Measurements from ENCODE around the gene CBL.

CBL gene

DNA sequence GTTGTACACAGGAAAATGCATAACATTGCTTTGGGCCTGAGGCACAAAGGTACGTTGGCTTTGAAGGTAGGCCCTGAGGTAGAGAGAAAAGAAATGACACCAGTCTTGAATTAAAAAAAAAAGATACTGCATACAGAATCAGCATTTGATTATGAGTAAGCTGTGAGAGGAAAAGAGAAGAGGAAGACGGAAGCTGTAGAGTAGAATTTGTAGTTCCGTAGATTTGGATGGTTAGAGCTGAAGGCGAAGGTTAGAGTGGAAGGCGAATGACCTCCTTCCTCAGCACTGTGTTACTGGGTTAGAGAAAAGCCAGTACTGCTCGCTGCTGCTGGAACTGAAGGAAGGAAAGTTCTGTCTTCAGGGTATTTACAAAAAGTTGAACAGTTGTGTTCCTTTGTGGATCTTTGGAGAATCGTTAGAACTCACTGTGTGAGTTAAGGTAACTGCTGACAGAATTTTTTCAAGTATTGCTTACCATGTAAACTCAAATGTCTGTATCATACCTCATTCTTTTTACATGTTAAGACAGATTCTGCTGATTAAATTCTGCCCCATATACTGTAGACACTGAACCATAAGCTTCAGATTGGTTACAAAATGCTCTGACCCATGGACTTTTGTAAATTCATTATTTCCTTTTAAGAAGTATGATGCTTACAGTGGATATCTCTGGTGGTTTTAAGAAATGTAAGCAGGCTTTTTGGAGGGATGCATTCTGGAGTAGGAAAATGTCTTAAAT is 60.5 kb downstream of the CBL start:
- DNase-seq (ENCODE audit: extremely low read depth in 1 of 2, low read depth in 1 of 2): no peak

DNA sequence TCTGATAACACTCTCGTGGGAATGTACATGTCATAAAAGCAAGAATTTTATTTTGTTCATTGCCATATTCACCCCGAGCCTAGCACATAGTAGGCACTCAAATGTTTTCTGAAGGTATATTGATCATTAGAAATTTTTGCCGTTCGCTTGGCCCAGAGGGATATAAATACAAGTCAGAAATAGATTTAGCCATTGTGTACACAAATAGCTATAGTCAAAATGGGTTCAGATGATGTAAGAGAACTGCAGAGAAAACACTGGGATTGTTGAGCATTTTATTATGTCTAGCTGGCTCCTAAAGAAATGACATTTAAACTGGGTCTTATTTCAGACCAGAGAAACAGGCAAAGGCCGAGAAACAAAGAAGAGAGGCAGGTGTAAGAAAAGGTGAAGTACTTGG is 61.5 kb downstream of the CBL start:
- no peak for DNase-seq (ENCODE audit: extremely low read depth in 1 of 2, low read depth in 1 of 2)

DNA sequence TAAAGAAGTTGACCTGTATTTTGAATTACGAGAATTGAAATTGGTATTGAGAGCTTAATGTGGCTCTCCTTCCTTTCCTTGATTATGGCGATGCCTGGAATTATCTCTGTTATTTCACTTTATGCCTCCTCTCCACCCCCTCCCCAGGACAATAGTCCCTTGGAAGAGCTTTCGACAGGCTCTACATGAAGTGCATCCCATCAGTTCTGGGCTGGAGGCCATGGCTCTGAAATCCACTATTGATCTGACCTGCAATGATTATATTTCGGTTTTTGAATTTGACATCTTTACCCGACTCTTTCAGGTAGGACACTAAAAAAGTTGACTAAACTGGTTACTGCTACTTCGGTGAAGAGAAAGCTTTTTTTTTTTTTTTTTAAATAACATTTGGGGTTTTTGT is 67.6 kb downstream of the CBL start:
- no peak for DNase-seq (ENCODE audit: extremely low read depth in 1 of 2, low read depth in 1 of 2)

DNA sequence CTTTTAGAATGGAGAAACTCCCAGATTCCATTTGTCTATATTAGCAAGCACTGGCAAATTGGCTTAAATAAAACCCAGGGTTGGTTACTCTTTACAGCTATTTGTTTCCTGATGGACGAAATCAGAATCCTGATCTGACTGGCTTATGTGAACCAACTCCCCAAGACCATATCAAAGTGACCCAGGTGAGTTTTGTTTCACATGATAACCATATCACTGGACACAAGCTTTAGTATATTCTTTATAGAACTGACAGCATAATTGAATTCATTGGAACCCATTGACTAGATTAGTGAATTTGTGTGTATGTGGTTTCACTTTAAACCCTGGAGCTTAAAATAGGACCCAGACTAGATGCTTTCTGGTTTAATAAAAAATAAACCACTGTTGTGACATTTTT is 71.5 kb downstream of the CBL start:
- no peak for DNase-seq (ENCODE audit: extremely low read depth in 1 of 2, low read depth in 1 of 2)

DNA sequence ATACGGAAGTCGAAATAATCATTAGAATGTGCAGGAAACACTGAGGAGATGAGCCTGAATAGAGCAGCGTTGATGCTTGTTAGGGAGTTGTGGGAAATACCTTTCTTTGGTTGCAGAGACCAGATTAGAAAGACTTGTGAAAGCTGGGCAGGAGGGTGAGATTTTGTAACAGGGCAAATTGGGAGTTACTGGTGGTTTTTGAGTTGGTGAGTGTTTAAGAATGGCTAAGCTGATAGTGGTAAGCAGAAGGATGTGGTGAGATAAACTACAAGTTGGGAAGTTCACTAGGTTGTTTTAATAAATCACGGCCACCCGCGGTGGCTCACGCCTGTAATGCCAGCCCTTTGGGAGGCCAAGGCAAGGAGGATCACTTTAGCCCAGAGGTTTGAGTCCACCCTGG is 76.4 kb downstream of the CBL start:
- no peak for DNase-seq (ENCODE audit: extremely low read depth in 1 of 2, low read depth in 1 of 2)

DNA sequence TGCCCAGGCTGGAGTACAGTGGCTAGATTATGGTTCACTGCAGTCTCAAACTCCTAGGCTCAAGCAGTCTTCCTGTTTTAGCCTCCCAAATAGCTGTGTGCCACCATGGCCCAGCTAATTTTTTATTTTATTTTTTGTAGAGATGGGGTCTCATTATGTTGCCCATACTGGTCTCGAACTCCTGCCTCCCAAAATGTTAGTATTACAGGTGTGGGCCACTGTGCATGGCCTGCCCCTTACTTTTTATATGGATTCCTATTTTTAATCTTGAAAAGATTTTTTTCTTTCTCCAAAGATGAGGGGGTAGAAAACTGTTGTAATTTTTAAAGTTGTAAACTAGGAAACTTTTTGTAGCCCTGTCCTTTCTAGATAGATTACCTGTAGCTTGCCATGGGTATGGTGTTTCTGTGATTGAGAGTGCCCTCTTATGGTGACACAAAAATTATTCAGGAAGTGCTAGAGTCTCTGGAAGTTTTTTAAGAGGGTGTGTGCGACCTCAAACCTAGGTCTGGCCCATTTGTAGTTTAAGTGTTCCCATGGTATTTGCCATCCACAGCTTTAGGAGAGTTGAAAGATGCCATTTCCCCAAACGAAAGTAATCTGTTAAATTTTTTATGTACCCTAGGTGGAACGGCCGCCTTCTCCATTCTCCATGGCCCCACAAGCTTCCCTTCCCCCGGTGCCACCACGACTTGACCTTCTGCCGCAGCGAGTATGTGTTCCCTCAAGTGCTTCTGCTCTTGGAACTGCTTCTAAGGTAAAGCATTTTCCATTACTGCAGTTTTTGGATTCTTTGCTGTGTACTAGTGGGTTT is 78.4 kb downstream of the CBL start:
- DNase-seq (ENCODE audit: extremely low read depth in 1 of 2, low read depth in 1 of 2): no peak

DNA sequence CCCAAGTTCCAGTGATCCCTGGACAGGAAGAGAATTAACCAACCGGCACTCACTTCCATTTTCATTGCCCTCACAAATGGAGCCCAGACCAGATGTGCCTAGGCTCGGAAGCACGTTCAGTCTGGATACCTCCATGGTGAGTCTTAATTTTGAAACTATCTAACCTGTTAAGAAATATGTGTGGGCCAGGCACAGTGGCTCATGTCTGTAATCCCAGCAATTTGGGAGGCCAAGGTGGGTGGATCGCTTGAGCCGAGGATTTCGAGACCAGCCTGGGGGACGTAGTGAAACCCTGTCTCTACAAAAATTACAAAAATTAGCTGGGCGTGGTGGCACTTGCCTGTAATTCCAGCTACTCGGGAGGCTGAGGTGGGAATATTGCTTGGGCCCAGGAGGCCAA is 79.3 kb downstream of the CBL start:
- no peak for DNase-seq (ENCODE audit: extremely low read depth in 1 of 2, low read depth in 1 of 2)

DNA sequence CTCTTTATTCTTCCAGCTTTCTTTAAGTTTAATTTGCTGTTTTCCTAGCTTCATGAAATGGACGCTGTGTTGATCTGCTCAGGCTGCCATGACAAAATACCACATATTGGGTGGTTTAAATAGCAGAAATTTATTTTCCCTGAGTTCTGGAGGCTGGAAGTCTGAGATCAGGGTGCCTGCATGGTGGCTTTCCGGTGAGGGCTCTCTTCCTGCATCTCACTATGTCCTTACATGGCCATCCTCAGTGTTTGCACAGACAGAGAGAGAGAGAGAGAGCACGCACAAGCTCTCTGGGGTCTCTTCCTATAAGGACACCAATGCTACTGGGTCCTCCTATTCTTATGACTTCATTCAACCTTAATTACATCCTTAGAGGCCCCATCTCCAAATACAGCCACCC is 82.1 kb downstream of the CBL start:
- no peak for DNase-seq (ENCODE audit: extremely low read depth in 1 of 2, low read depth in 1 of 2)

DNA sequence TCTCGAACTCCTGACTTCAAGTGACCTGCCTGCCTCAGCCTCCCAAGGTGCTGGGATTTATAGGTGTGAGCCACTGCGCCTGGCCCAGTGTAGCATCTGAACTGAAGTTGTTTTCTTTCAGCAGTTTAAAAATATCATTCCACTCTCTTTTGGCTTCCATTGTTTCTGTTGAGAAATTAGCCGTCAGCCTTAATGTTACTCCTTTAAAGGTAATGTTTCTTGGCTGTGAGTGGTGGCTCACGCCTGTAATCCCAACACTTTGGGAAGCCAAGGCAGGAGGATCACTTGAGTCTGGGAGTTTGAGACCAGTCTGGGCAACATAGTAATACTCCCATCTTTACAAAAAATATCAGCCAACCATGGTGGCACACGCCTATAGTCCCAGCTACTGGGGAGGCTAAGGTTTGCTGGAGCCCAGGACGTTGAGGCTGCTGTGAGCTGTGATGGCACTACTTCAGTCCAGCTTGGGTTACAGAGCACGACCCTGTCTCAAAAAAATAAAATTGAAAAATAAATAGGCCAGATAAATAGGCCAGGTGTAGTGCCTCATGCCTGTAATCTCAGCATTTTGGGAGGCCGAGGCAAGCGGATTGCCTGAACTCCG is 84.9 kb downstream of the CBL start:
- DNase-seq (ENCODE audit: extremely low read depth in 1 of 2, low read depth in 1 of 2): no peak

DNA sequence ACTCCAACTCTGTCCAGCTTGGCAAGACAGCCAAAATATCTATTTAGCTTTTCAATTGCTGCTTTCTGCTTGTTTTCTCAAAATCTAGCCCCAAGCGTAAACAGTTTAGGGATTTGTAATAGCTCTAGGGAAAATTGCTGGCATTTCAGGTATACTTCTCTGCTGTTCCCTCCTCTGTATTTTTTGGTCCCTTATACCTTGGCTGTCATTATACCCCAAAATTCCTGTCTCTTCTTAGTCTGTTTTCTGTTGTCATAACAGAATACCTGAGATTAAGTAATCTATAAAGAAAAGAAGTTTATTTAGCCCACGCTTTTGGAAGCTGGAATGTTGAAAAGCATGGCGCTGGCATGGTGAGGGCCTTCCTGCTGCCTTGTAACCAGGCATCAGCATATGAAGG is 87.3 kb downstream of the CBL start:
- DNase-seq (ENCODE audit: extremely low read depth in 1 of 2, low read depth in 1 of 2): no peak

DNA sequence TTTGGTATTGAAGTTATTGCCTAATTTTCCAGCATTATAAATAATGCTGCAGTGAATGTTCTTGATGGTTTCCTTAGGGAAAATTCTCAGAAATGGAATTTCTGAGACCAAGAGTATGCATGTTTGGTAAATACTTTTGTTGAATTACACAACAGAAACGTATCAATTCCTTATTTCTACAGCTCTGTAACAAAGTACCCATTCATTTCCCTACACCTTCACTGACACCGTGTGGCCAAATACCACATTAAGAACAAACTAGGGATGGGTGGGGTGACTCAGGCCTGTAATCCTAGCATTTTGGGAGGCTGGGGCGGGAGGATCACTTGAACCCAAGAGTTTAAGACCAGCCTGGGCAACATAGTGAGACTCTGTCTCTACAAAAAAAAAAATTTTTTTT is 89.0 kb downstream of the CBL start:
- no peak for DNase-seq (ENCODE audit: extremely low read depth in 1 of 2, low read depth in 1 of 2)

DNA sequence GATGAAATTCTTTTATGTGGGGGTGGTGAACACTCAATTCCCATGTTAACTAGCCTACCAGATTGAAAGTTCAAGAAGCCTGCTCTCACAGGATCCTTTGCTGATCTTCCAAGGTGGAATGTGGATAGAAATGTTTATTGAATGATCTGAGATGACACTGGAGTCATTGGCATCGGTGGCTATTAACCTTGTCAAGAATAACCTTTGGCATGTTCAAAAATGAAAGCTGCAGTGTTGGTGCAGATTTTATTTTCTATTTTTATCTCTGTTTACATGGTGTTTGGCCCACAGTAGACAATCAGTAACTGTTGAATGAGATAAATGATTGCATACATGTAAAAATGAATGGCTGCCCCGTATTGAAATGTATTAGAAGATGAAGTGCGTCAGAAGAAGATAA is 91.8 kb downstream of the CBL start:
- DNase-seq (ENCODE audit: extremely low read depth in 1 of 2, low read depth in 1 of 2): no peak

DNA sequence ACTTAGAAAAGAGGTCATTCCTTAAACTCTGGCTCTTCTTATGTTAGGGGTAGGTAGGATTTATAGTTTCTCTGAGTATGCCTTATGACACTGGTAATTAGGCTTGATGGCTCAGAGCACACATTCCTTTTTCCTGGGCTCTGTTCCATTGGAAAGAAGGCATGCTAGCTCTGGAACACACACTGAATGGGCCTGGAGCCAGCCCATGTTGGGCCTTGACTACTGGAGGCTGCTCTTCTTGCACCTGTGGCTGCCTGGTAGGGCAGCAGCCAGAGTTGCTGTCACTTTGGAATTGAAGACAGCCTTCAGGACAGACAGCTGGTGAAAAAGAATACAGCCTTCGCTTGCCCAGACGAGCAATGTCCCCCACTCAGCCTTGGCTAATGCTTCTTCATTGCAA is 92.6 kb downstream of the CBL start:
- no peak for DNase-seq (ENCODE audit: extremely low read depth in 1 of 2, low read depth in 1 of 2)

DNA sequence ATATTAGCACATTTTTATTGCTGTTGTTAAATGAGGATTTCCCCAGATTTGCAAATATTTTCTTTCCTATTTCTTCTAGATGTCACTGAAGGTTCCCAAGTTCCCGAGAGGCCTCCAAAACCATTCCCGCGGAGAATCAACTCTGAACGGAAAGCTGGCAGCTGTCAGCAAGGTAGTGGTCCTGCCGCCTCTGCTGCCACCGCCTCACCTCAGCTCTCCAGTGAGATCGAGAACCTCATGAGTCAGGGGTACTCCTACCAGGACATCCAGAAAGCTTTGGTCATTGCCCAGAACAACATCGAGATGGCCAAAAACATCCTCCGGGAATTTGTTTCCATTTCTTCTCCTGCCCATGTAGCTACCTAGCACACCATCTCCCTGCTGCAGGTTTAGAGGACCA is 93.3 kb downstream of the CBL start:
- DNase-seq (ENCODE audit: extremely low read depth in 1 of 2, low read depth in 1 of 2): no peak

DNA sequence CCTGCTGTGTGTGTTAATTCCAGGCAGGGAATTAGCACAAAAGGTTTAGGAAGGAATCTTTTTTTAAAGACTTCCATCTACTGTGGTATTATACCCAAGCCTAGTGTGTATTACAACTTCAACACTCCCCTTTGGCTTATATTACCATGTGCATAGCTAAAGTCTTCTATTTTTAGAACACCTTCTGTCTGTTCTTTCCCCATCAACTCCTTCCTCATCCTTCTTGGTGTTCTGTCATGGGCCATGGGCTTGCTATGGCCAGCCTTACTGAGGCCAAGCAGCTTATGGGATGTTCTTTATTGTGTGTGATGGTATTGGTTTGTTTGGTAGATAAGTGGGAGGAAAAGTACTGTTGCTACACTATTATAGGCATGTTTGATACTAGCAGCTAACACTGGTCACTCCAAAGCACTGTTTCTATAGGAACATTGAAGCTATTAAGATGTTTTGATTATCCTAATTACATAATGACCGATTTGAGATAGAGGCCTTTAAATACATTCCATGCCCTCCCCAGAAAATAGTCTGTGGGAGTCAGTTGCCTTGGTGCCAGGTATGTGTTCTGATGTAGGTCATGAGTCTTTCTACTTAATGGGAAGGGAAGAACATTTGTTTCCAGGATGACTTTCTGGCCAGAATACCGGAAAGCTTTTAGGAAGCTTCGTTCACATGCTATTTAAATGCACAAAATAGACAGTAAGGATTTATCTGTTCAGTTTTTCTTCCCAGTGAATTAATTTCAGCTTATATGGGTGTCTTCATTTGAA is 94.2 kb downstream of the CBL start:
- DNase-seq (ENCODE audit: extremely low read depth in 1 of 2, low read depth in 1 of 2): no peak

DNA sequence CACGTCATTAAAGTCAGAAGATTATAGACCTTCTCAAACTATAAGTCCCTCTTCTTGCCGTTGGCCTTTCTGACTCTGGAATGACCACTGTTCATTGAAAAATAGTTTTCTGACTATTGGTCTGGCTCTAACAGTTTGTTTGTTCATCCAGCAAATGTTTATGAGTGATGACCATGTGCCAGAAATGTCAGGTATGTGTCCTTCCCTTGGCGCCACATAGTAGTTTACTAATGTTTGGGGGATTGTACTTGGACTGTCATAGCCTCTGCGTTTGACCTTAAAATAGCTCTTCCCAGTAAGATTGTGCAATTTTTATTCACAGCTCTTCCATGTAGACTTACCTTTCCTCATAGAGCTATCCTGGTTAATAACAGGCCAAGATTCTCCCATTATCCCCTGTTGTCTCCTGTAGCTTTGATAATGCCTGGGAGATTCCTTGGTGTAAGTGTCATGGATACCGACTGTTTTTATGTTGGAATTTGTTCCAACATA is 97.1 kb downstream of the CBL start:
- DNase-seq (ENCODE audit: extremely low read depth in 1 of 2, low read depth in 1 of 2): no peak

DNA sequence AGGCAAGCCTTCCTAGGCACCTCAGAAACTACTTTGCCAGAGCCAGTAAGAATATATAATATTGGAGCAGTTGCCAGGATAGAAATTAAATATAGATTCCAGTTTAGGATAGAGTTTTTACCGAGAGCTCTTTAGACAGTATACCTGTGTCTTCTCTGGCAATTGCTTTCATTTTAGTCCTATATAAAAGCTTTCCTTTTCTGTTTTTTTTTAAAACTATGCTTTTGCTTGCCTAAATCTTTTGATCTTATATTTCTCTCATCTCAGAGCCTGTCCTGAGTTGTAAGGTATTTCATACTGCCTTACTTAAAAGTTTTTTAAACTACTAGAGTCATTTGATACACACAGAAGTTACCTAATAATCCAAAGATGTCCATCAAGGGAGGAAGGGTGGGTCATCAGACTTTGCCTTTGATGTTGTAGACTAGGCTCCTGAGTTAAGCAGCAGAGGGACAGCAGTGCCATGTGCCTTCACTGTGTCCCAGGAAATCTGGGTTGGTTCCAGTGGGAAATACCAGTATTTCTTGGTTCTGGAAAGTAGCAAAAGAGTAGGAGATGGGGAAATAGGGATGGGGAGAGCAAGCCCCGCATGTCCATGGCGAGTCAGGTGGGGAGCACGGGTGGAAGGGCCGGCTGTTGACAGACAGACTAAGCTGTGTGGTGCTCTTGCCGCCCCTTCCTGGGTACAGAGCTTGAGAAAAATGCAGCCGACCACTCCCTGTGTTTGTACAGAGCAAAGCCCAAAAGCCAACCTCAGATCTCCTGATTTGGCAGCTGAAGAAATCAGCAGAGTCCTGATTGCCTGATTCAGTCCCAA is 99.6 kb downstream of the CBL start:
- no peak for DNase-seq (ENCODE audit: extremely low read depth in 1 of 2, low read depth in 1 of 2)

DNA sequence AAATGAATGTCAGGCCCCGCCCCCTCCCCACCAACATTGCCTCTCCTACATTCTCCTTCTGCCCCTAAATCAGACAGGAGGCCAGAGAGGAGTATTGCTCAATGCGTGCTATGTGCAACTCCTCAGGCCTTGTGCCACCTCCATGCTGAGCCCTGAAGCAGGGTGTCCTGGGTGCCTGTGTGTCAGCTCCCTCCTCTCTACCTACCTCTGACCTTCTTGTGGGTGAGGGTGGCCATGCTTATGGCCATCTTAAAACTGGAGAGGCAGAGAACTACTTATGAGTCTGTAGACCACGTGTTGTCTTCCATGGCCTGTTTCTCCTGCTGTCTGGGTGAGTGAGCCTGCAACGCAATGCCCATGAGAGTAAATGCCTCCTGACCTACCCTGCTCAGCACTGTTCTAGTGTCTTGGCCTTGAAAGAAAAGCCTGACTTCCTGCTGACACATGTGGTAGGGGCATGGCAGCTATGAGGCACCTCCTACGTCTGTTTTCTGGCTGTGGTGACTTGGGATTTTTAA is 100.3 kb downstream of the CBL start:
- peak in 1 of 2 donors; percentile 47 for DNase-seq (ENCODE audit: extremely low read depth in 1 of 2, low read depth in 1 of 2)

DNA sequence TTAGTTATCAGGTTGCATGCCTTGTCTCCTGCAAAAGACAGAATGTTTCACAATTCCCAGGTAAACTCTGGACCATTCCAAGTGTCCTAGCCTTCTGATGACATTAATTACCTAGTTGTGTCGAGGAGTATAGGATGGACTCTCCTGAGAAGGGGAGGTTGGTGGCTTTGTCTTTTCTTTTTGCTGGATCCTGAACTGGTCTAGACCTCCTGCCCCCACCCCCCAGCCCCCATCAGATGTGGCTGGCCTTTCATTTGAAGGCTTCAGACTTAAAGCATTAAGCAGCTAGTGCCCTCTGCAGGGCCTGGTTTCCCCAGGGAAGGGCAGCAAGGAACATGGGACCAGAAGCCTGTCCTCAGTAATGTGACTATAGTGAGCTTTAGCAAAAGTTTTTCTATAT is 101.1 kb downstream of the CBL start:
- DNase-seq (ENCODE audit: extremely low read depth in 1 of 2, low read depth in 1 of 2): no peak

DNA sequence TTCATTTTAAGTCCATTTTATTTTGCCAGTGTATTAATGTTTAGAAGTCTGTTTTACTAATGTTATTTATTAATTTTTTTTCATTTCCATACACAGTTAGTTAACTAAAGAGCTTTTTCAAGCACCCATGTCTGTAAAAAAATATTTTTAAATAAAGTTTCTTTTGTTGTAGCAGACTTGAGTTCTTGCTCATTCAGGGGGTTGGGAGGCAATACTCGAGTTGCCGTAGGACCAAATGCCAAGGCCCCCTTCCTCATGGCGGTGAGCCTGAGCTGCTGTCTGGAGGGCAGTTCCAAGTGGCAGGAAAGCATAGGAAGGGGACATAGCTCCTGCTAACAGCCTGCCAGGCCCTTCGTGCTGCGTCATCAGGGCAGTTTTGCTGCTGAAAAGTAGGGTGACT is 101.8 kb downstream of the CBL start:
- DNase-seq (ENCODE audit: extremely low read depth in 1 of 2, low read depth in 1 of 2): no peak

Measured in activated CD8-positive, alpha-beta memory T cell treated with anti-CD3 and anti-CD28 coated beads for 1 hour (primary cell).